Peyer's patch (tissue), 4 donors: ENCODE data around the gene EPHB1. TPM values are rescaled to one million over a fixed set of nuclear protein-coding genes. Genes with fewer than 3 reads are reported as not detected.

ENCODE experiments used
- DNase-seq, 3 donors: peaks; one replicate each; pipeline ENCODE4 v3.0.0-alpha.2; 2017 to 2019
- H3K27ac ChIP-seq, 4 donors: fragments of 200-600 bp; sonication (generic); one replicate each; pipeline ENCODE4 v1.5.1; 2016 to 2019
- H3K27me3 ChIP-seq, 2 donors: fragments of 200-600 bp; sonication (generic); one replicate each; pipeline ENCODE4 v1.5.1; 2019
- H3K36me3 ChIP-seq, 3 donors: fragments of 200-600 bp; sonication (generic); one replicate each; pipeline ENCODE4 v1.5.1; 2016 to 2019
- H3K4me1 ChIP-seq, 4 donors: fragments of 200-600 bp; sonication (generic); one replicate each; pipeline ENCODE4 v1.5.1; 2016 to 2019
- H3K4me3 ChIP-seq, 4 donors: fragments of 200-600 bp; sonication (generic); 1 replicate in 3 of 4; 2 replicates in 1 of 4; pipeline ENCODE4 v1.5.1; 2016 to 2019; ENCODE audit warnings: mild to moderate bottlenecking in 1 of 4
- H3K9me3 ChIP-seq, 4 donors: fragments of 200-600 bp; sonication (generic); one replicate each; pipeline ENCODE4 v1.5.1; 2016 to 2019; ENCODE audit warnings: mild to moderate bottlenecking in 1 of 4
- POLR2A ChIP-seq, 2 donors: fragments of 450-650 bp; IDR thresholded peaks; one replicate each; pipeline ENCODE4 v1.5.1; 2017; ENCODE audit warnings: antibody characterized with exemption in 2 of 2, mild to moderate bottlenecking in 2 of 2, moderate library complexity in 2 of 2
- total RNA-seq, 4 donors: library from RNA; depleted of rRNA; stranded (reverse); fragments of >200 nt; gene quantifications; one replicate each; pipeline ENCODE4 v1.1.0, GENCODE V29; 2016
- TF ChIP-seq, protein P1 (sequence below), 6 experiments: fragments of 450-650 bp in 4 of 6; fragments of 200-600 bp in 2 of 6; sonication (generic) in 1 of 6; IDR thresholded peaks; one replicate each; pipeline ENCODE4 v1.5.1; 2017 to 2019; ENCODE audit warnings: antibody characterized with exemption in 6 of 6, mild to moderate bottlenecking in 3 of 6, moderate library complexity in 1 of 6

The EPHB1 gene
- total RNA-seq, 4 donors from 2014 or later, result 0.18 to 3.2 (median 0.68) TPM

DNA sequence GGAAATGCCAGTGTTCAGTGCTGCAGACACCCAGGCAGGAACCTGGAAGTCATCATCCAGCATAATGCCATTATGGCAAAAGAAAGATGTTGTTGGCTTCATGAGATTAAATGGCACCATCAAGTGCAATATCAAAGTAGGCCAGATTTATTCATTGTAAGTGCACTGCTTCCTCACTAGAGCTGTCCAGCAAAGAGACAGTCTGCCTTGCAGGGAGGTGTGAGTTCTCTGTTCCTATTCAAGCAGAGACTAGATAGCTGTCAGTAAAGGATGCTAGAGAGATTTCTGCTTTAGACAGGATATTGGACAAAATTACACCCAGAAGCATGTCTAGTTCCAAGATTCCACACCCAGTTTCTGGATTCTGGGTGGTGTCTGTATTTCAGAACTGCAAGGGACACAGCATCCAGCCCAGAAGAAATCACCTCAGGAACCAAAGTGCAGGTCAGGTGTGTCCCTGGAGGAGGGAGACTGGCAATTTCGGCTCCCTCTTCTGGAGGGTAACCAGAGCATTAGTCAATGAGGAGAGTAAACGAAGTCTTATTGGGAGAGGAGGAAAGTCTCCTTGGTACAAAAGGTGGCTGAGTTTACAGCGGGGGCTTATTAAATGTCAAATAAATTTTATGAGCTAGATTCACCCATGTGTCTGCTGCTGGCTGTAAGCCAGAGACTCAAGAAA lies 377.3 kb downstream of the EPHB1 start:
- DNase-seq, result no peak
- no peak overlapping the region for H3K27ac ChIP-seq
- H3K36me3 ChIP-seq, result no peaks in the 10 kb centered on the region
- no peaks in the 10 kb centered on the region for H3K9me3 ChIP-seq
- no peak overlapping the region for H3K4me3 ChIP-seq
- TF ChIP-seq POLR2A (IDR thresholded peaks at IDR 0.05), result no peak
- TF ChIP-seq, protein P1, sequence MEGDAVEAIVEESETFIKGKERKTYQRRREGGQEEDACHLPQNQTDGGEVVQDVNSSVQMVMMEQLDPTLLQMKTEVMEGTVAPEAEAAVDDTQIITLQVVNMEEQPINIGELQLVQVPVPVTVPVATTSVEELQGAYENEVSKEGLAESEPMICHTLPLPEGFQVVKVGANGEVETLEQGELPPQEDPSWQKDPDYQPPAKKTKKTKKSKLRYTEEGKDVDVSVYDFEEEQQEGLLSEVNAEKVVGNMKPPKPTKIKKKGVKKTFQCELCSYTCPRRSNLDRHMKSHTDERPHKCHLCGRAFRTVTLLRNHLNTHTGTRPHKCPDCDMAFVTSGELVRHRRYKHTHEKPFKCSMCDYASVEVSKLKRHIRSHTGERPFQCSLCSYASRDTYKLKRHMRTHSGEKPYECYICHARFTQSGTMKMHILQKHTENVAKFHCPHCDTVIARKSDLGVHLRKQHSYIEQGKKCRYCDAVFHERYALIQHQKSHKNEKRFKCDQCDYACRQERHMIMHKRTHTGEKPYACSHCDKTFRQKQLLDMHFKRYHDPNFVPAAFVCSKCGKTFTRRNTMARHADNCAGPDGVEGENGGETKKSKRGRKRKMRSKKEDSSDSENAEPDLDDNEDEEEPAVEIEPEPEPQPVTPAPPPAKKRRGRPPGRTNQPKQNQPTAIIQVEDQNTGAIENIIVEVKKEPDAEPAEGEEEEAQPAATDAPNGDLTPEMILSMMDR (IDR thresholded peaks at IDR 0.05), result no peak
- no peaks in the 10 kb centered on the region for H3K27me3 ChIP-seq
- H3K4me1 ChIP-seq, result no peaks in the 10 kb centered on the region

DNA sequence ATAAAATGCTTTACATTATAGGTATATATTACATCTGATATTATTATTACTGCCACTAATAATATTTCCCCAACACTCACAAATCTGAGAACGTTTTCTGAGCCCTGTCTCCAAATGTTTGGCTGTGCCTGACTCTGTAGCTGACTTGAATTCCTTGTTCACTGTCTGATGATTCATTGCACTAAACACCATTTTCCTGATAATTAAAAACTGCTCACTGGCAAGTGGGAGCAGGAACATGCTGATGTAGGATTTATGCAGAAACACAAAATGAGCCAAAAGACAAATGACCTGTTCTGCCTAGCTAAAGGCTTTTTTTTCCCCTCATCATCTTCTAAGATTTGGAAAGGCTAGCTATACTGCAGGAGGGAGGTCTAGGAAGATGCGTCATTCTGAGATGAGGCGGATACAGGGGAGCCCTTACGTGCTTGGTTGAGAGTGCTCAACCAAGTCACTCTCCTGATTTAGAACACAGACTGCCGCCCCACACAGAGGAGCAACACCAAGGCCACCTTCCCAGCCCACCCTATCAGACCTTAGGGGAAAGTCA lies 380.7 kb downstream of the EPHB1 start:
- no peaks in the 10 kb centered on the region for H3K27me3 ChIP-seq
- no peak overlapping the region for H3K4me3 ChIP-seq
- H3K9me3 ChIP-seq, result no peaks in the 10 kb centered on the region
- no peak for TF ChIP-seq POLR2A (IDR thresholded peaks at IDR 0.05)
- TF ChIP-seq, protein P1 (IDR thresholded peaks at IDR 0.05), result no peak
- no peaks in the 10 kb centered on the region for H3K36me3 ChIP-seq
- H3K4me1 ChIP-seq, result no peaks in the 10 kb centered on the region
- DNase-seq, result no peak
- H3K27ac ChIP-seq, result no peak overlapping the region

DNA sequence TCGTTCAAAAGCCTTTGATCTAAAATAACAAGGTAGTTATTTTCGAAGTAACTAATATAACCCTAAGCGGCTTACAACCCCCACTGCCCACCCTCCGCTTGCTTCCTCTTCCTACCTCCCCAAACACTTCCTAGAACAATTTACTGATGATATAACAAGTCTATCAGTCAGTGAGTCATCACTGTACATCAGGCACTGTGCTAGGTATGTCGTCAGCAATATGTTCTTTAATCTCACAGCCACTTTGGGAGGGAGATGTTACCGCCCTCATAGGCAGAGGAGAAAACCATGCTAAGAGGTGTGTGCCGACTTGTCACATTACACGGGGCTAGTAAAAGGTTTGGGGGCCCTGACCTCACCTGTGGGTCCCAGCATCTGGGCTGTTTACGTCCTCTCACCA lies 381.8 kb downstream of the EPHB1 start:
- no peaks in the 10 kb centered on the region for H3K9me3 ChIP-seq
- DNase-seq, result no peak
- H3K4me3 ChIP-seq, result no peak overlapping the region
- H3K36me3 ChIP-seq, result no peaks in the 10 kb centered on the region
- H3K27me3 ChIP-seq, result no peaks in the 10 kb centered on the region
- no peaks in the 10 kb centered on the region for H3K4me1 ChIP-seq
- no peak overlapping the region for H3K27ac ChIP-seq
- TF ChIP-seq POLR2A (IDR thresholded peaks at IDR 0.05), result no peak
- TF ChIP-seq, protein P1 (IDR thresholded peaks at IDR 0.05), result no peak

DNA sequence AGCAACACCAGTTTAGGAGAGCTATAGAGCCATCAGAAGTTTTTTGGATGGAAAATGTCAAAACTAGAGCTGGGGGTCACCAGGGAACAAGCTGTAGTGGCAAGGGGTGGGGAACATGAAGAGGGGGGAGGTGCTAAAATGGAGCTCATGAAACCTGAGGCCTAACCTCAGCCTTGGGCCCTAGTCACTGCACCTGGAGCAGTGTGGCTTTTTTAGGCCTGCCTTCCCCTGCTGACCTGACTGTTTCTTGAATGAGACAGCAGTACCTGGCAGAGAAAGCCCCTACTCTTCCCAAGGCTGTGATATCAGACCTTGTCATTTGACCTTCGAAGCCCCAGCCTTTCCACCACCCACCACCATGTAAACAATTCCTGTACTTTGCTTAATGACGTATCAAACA lies 383.5 kb downstream of the EPHB1 start:
- H3K9me3 ChIP-seq, result no peaks in the 10 kb centered on the region
- no peak for TF ChIP-seq POLR2A (IDR thresholded peaks at IDR 0.05)
- TF ChIP-seq, protein P1 (IDR thresholded peaks at IDR 0.05), result no peak
- DNase-seq, result no peak

DNA sequence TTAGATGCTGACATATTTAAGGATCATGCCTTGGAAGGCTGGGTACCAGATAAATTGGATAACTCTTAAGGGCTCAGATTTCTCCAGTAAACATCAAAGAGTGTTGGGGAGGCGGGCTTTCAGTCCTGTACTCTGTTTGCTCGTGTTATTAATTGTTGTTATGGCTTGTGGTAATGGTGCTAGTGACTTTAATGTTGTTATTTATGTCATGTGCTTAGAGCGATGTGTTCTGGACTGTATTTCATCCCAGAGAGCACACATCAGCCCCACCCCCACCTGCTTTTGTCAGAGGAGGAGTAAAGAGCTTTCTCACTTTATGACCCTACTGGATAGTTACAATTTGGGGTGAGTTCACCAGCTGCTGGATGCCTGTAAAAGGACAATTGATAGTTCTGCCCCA lies 386.3 kb downstream of the EPHB1 start:
- no peaks in the 10 kb centered on the region for H3K36me3 ChIP-seq
- H3K27me3 ChIP-seq, result no peaks in the 10 kb centered on the region
- H3K9me3 ChIP-seq, result no peaks in the 10 kb centered on the region
- no peak for DNase-seq
- no peak for TF ChIP-seq POLR2A (IDR thresholded peaks at IDR 0.05)
- TF ChIP-seq, protein P1 (IDR thresholded peaks at IDR 0.05), result no peak
- no peaks in the 10 kb centered on the region for H3K4me1 ChIP-seq
- no peak overlapping the region for H3K27ac ChIP-seq
- no peak overlapping the region for H3K4me3 ChIP-seq

More for the DNA sequence above, 383.5 kb downstream of the EPHB1 start:
- no peak overlapping the region for H3K4me3 ChIP-seq
- no peak overlapping the region for H3K27ac ChIP-seq
- no peaks in the 10 kb centered on the region for H3K36me3 ChIP-seq
- H3K27me3 ChIP-seq, result no peaks in the 10 kb centered on the region
- H3K4me1 ChIP-seq, result no peaks in the 10 kb centered on the region
